T-cell (primary cell): ENCODE measurements around the gene VPS50. TPM values are rescaled to one million over a fixed set of nuclear protein-coding genes. Genes with fewer than 3 reads are reported as not detected.

Source experiments
- ATAC-seq, 4 experiments: fragments of 200-7000 bp in 3 of 4; fragments of 150-1000 bp in 1 of 4; cut with Tn5 transposase; replicated peaks in 1 of 4; 1 replicate in 3 of 4; 2 replicates in 1 of 4; pipeline ENCODE4 v1.10.0; 2021; ENCODE audit warnings: moderate library complexity in 3 of 4, mild to moderate bottlenecking in 2 of 4, moderate number of reproducible peaks in 1 of 4
- CTCF ChIA-PET, 2 donors: fragments of 300-600 bp; sonication (Branson Sonifier 250); formaldehyde crosslinking; loops; one replicate each; lab custom pipeline; 2022; ENCODE audit warnings: antibody characterized with exemption in 2 of 2; lab: Charles Lee
- POLR2A ChIA-PET, 2 donors: fragments of 300-600 bp; sonication (Branson Sonifier 250); formaldehyde crosslinking; loops; one replicate each; lab custom pipeline; 2022; ENCODE audit warnings: antibody characterized with exemption in 2 of 2; lab: Charles Lee
- DNase-seq, 35 experiments: peaks; one replicate each; pipeline versions ENCODE4 v3.0.0 to v3.0.0-alpha.2; 2013 to 2023
- H3K27ac ChIP-seq: one replicate; pipeline ENCODE4 v1.5.1; 2013; ENCODE audit warnings: low read length
- H3K27me3 ChIP-seq, 2 experiments: replicated peaks in 1 of 2; 1 replicate in 1 of 2; 2 replicates in 1 of 2; pipeline versions ENCODE4 v1.6.1 to v1.7.0; 2013; ENCODE audit warnings: low read length in 1 of 2, mixed read lengths in 1 of 2; ENCODE audit not compliant: control insufficient read depth in 2 of 2, insufficient read depth in 2 of 2; ENCODE audit errors: extremely low read depth in 1 of 2
- H3K36me3 ChIP-seq, 2 donors: 1 replicate in 1 of 2; 2 replicates in 1 of 2; pipeline versions ENCODE4 v1.6.1 to v1.7.0; 2013; ENCODE audit warnings: low read length in 1 of 2; ENCODE audit not compliant: control insufficient read depth in 2 of 2, insufficient read depth in 1 of 2; ENCODE audit errors: extremely low read depth in 1 of 2
- H3K4me1 ChIP-seq, 2 experiments: 1 replicate in 1 of 2; 2 replicates in 1 of 2; pipeline versions ENCODE4 v1.6.1 to v1.7.0; 2013; ENCODE audit warnings: low read length in 2 of 2, mixed read lengths in 1 of 2; ENCODE audit not compliant: insufficient read depth in 2 of 2, control insufficient read depth in 1 of 2; ENCODE audit errors: extremely low read depth in 1 of 2
- H3K4me3 ChIP-seq, 2 donors: 1 replicate in 1 of 2; 2 replicates in 1 of 2; pipeline versions ENCODE4 v1.5.1 to v1.7.0; 2013; ENCODE audit warnings: mild to moderate bottlenecking in 2 of 2, low read length in 1 of 2, moderate library complexity in 1 of 2; ENCODE audit not compliant: control insufficient read depth in 1 of 2; ENCODE audit errors: extremely low read depth in 1 of 2
- H3K9me3 ChIP-seq: 2 replicates; pipeline ENCODE4 v1.7.0; 2013
- H3K27ac Mint-ChIP-seq, 2 donors: one replicate each; pipeline ENCODE4 v1.8.0; 2020 to 2021; ENCODE audit warnings: mild to moderate bottlenecking in 2 of 2, mixed read lengths in 2 of 2
- H3K27me3 Mint-ChIP-seq, 2 donors: one replicate each; pipeline ENCODE4 v1.8.0; 2021 to 2022; ENCODE audit warnings: mixed read lengths in 2 of 2
- H3K36me3 Mint-ChIP-seq: one replicate; pipeline ENCODE4 v1.8.0; 2021; ENCODE audit warnings: mixed read lengths
- H3K4me1 Mint-ChIP-seq, 3 donors: one replicate each; pipeline ENCODE4 v1.8.0; 2020 to 2022; ENCODE audit warnings: mixed read lengths in 3 of 3, mild to moderate bottlenecking in 1 of 3
- H3K4me3 Mint-ChIP-seq, 3 donors: one replicate each; pipeline ENCODE4 v1.8.0; 2020 to 2022; ENCODE audit warnings: mild to moderate bottlenecking in 3 of 3, mixed read lengths in 3 of 3, moderate library complexity in 3 of 3
- H3K9me3 Mint-ChIP-seq, 3 donors: one replicate each; pipeline ENCODE4 v1.8.0; 2020 to 2022; ENCODE audit warnings: mixed read lengths in 3 of 3
- WGBS: methylation state at CpG from one replicate; pipeline ENCODE4 v1.1.5; 2013; ENCODE audit warnings: missing lambda C conversion rate; ENCODE audit not compliant: insufficient coverage; 5-methylcytosine and 5-hydroxymethylcytosine counted together
- total RNA-seq, 35 experiments: library from RNA in 6 of 35; stranded (reverse) in 6 of 35; fragments of 120-200 nt in 1 of 35; gene quantifications; one replicate each; pipeline versions ENCODE4 v1.2.1 to v1.2.4 and lab custom pipeline; 2013 to 2026

The VPS50 gene
- total RNA-seq, 5 donors from 2014 or later (not counting 1 experiment from before 2014, with no cell fraction given), result 27.8 to 35.4 (median 31.1) TPM

GRCh38 chr7:93407239-93407638 lies 175.1 kb downstream of the VPS50 start:
- 59% methylated on average over 3 of the region's 5 CpGs for WGBS
- no peaks in the 10 kb centered on the region for H3K36me3 Mint-ChIP-seq

GRCh38 chr7:93409324-93409723 lies 177.2 kb downstream of the VPS50 start:
- ChIA-PET POLR2A (no interaction called here), CTCF (no interaction called here)
- DNase-seq (no peak), ATAC-seq (no peak)
- H3K9me3 Mint-ChIP-seq, result peaks cover 5 to 19% (median 7%) of the 10 kb centered on the region in 3 donors
- H3K36me3 Mint-ChIP-seq, result no peaks in the 10 kb centered on the region
- H3K27me3 Mint-ChIP-seq, result peaks cover 3% of the 10 kb centered on the region in 2 donors
- Histone ChIP-seq H3K27me3 (peaks cover 0 to 2% of the 10 kb centered on the region in 2 experiments), H3K9me3 (peaks cover 2% of the 10 kb centered on the region), H3K4me3 (no peak overlapping the region), H3K36me3 (no peaks in the 10 kb centered on the region), H3K4me1 (no peaks in the 10 kb centered on the region), H3K27ac (no peak overlapping the region)
- no peaks in the 10 kb centered on the region for H3K4me1 Mint-ChIP-seq
- H3K27ac Mint-ChIP-seq, result no peak overlapping the region
- WGBS, result no CpG with 5 or more reads among the region's 3 CpGs
- H3K4me3 Mint-ChIP-seq, result no peak overlapping the region

More at GRCh38 chr7:93407239-93407638, 175.1 kb downstream of the VPS50 start:
- DNase-seq, result no peak
- Mint-ChIP-seq H3K9me3 (peaks cover 5 to 19% (median 7%) of the 10 kb centered on the region in 3 donors), H3K4me1 (no peaks in the 10 kb centered on the region), H3K4me3 (no peak overlapping the region), H3K27me3 (peaks cover 1 to 3% of the 10 kb centered on the region in 2 donors), H3K27ac (no peak overlapping the region)
- Histone ChIP-seq H3K27me3 (peaks cover 0 to 2% of the 10 kb centered on the region in 2 experiments), H3K9me3 (peaks cover 2% of the 10 kb centered on the region), H3K4me1 (no peaks in the 10 kb centered on the region), H3K4me3 (no peak overlapping the region), H3K27ac (no peak overlapping the region), H3K36me3 (no peaks in the 10 kb centered on the region)
- POLR2A ChIA-PET, result no interaction called here
- CTCF ChIA-PET, result no interaction called here
- ATAC-seq, result no peak

Other genes with a start within 250 kb of the VPS50 start
- 10 to 100 TPM; 28.2 to 42.2 (median 38.1) TPM for gene SAMD9, start 114.4 kb upstream of the VPS50 start, total RNA-seq
- 10 to 100 TPM; 24.7 to 45.5 (median 32.8) TPM for gene SAMD9L, start 84.0 kb upstream of the VPS50 start, total RNA-seq
- under 1 TPM in 1 of 5 donors, not detected in 4; 0.13 TPM for gene HEPACAM2, start 5.9 kb upstream of the VPS50 start, total RNA-seq